Measurements from ENCODE around the gene NUMBL.

Gene NUMBL

GRCh38 chr19:40690693-40691420 is 406 bp upstream of the NUMBL start:
- peak; percentile 97 for DNase-seq (ENCODE audit: low spot score)
- H3K27ac ChIP-seq: peak overlapping the region; percentile 94
- no peak for TF ChIP-seq CTCF (conservative IDR thresholded peaks at IDR 0.05; ENCODE audit: low read depth)
- CTCF ChIA-PET: interaction anchor here (1.0 kb wide), 1 partner anchor 11 kb away, joined by 3 read pairs; no protein-coding TSS in a partner anchor
- POLR2A ChIA-PET (ENCODE audit: low non-redundant PET): interaction anchor here (0.5 kb wide), 1 partner anchor 78 kb away, joined by 3 read pairs; no protein-coding TSS in a partner anchor

- peak overlapping the region; percentile 94 for H3K27ac ChIP-seq
- POLR2A ChIA-PET (ENCODE audit: low non-redundant PET): no interaction called here
- no peak for DNase-seq (ENCODE audit: low spot score)
Measured at GRCh38 chr19:40689339-40690049, 957 bp downstream of the NUMBL start.

GRCh38 chr19:40688987-40689338 is 1.5 kb downstream of the NUMBL start:
- DNase-seq (ENCODE audit: low spot score): no peak
- POLR2A ChIA-PET (ENCODE audit: low non-redundant PET): no interaction called here
- TF ChIP-seq CTCF (conservative IDR thresholded peaks at IDR 0.05; ENCODE audit: low read depth): no peak
- H3K27ac ChIP-seq: peak overlapping the region; percentile 94
- CTCF ChIA-PET: no interaction called here

More at GRCh38 chr19:40689339-40690049, 957 bp downstream of the NUMBL start:
- CTCF ChIA-PET: no interaction called here
- no peak for TF ChIP-seq CTCF (conservative IDR thresholded peaks at IDR 0.05; ENCODE audit: low read depth)

GRCh38 chr19:40688309-40688708 is 2.1 kb downstream of the NUMBL start:
- ChIA-PET POLR2A (ENCODE audit: low non-redundant PET) (interaction anchor here (0.6 kb wide), 1 partner anchor 37 kb away, joined by 4 read pairs; no protein-coding TSS in a partner anchor), CTCF (no interaction called here)
- no peak for TF ChIP-seq CTCF (conservative IDR thresholded peaks at IDR 0.05; ENCODE audit: low read depth)
- no peak for DNase-seq (ENCODE audit: low spot score)
- peak overlapping the region; percentile 66; the same call in 1 of the 2 replicates for H3K27ac ChIP-seq

- TF ChIP-seq CTCF (conservative IDR thresholded peaks at IDR 0.05; ENCODE audit: low read depth): no peak
- DNase-seq (ENCODE audit: low spot score): no peak
- peak overlapping the region; percentile 66 for H3K27ac ChIP-seq
- ChIA-PET POLR2A (ENCODE audit: low non-redundant PET) (interaction anchor here (0.6 kb wide), 1 partner anchor 36 kb away, joined by 4 read pairs; no protein-coding TSS in a partner anchor), CTCF (no interaction called here)
Measured at GRCh38 chr19:40687525-40688016, 2.9 kb downstream of the NUMBL start.

- no peak for TF ChIP-seq CTCF (conservative IDR thresholded peaks at IDR 0.05; ENCODE audit: low read depth)
- H3K27ac ChIP-seq: peak overlapping the region; percentile 66
- CTCF ChIA-PET: no interaction called here
- no peak for DNase-seq (ENCODE audit: low spot score)
- POLR2A ChIA-PET (ENCODE audit: low non-redundant PET): interaction anchor here (0.6 kb wide), 1 partner anchor 64 kb away, joined by 3 read pairs; no protein-coding TSS in a partner anchor
Measured at GRCh38 chr19:40686882-40687524, 3.4 kb downstream of the NUMBL start.
